H7 (cell line): ENCODE measurements around the gene TMEM62. TPM values are rescaled to one million over a fixed set of nuclear protein-coding genes. Genes with fewer than 3 reads are reported as not detected.

Experiments
- total RNA-seq: library from RNA; depleted of rRNA; stranded (reverse); fragments of >200 nt; shearing (Covaris generic); gene quantifications from 2 replicates; pipeline ENCODE4 v1.2.3, GENCODE V29; 2014; rRNA removed

Gene TMEM62
- total RNA-seq, 1 experiment from 2014 or later, result 1.8 TPM

Other genes starting within 250 kb of the TMEM62 start
- gene TTBK2, start 212.8 kb upstream of the TMEM62 start, total RNA-seq, result 4.2 and 6.5 TPM in 2 replicates
- 13.0 and 16.3 TPM in 2 replicates for gene UBR1, start 27.5 kb upstream of the TMEM62 start, total RNA-seq
- 49.7 and 51.3 TPM in 2 replicates for gene CCNDBP1, start 51.8 kb downstream of the TMEM62 start, total RNA-seq
- not detected in 2 replicates for gene EPB42, start 87.4 kb downstream of the TMEM62 start, total RNA-seq
- not detected in 2 replicates for gene TGM5, start 133.3 kb downstream of the TMEM62 start, total RNA-seq
- not detected in 2 replicates for gene TGM7, start 168.7 kb downstream of the TMEM62 start, total RNA-seq
- gene LCMT2, start 197.0 kb downstream of the TMEM62 start, total RNA-seq, result 5.8 and 10.3 TPM in 2 replicates
- 34.5 and 38.0 TPM in 2 replicates for gene ZSCAN29, start 237.5 kb downstream of the TMEM62 start, total RNA-seq
- gene TUBGCP4, start 237.5 kb downstream of the TMEM62 start, total RNA-seq, result 15.5 and 19.1 TPM in 2 replicates